HG03103 (cell line): ENCODE measurements around the gene ZBTB6.
"Not testable (repeated sequence)": the region's sequence is repeated elsewhere in the genome, so short reads cannot be mapped to it uniquely, and the experiment has no call there.

Experiments
- ATAC-seq: cut with Tn5 transposase; IDR thresholded peaks from one replicate; pipeline ENCODE4 v1.9.1; 2021; ENCODE audit warnings: low read depth; ENCODE audit not compliant: unreplicated experiment

ZBTB6 gene

DNA sequence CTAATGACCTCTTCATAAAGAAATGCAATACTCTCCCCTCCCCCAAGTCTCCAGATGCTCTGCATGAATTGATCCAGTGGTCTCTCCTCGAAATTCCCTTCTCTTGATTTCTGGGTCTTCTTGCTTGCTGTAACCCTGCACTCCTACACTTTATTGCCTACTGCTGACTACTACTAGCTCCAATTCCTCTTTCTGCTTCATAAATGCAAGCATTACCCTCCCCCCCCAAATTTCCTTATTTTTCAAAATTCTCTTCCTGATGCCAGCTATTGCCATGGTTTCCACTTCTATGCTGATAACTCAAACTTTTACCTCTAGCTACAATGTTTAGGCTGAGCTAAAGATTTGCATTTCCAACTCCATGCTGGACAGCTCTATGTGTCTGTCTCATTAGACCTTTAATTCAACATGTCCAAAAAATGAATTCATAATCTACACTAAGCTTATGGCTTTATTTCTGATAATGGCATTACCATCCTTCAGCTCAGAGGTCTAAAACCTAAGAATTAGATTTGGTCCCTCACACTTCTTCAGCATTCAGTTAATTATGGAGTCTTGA is 16.8 kb upstream of the ZBTB6 start:
- ATAC-seq = no peak

DNA sequence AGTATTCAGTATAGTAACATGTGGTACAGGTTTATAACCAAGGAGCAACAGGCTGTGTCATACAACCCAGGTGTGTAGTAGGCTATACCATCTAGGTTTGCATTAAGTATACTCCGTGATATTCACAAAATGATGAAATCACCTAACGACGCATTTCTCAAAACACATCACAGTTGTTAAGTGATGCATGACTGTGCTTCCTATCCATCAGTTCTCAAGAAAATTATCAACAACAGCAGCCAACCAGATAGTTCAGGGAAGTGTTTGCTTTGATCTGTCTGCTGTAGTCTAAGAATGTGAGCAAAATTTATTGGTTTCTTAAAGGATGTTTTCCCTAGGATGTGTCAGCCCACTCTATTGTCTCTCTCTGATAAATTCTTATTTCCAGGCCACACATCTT is 10.8 kb upstream of the ZBTB6 start:
- no peak for ATAC-seq

DNA sequence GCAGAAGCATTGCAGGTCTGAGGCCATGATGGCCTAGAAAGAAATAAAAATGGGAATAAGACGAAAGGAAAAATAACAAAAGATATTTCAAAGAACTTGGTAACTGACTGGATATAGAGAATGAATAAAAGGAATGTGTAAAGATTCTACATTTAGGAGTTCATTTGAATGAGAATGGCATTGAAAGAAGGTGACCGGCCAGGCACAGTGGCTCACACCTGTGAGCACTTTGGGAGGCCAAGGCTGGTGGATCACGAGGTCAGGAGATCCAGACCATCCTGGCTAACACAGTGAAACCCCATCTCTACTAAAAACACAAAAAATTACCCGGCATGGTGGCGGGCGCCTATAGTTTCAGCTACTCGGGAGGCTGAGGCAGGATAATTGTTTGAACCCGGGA is 9.6 kb upstream of the ZBTB6 start:
- no peak for ATAC-seq

DNA sequence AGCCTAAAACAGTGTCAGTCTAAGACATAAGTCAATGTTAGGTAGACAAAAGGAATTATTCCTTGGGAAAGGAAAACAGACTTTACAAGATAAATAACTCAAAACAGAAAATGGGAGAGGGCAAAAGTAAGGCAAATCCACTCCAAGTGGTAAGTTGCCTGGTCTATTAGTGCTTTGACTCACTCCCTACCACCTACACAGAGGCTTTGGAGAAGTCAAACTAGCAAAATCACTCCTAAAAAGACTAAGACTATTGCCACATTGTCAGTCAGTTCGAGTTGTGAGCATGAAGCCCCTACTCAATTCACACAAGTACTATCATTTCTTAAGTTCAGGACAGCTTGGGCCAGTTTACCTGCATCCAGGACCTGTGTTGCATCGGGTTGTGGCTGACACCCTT is 5.2 kb upstream of the ZBTB6 start:
- no peak for ATAC-seq

DNA sequence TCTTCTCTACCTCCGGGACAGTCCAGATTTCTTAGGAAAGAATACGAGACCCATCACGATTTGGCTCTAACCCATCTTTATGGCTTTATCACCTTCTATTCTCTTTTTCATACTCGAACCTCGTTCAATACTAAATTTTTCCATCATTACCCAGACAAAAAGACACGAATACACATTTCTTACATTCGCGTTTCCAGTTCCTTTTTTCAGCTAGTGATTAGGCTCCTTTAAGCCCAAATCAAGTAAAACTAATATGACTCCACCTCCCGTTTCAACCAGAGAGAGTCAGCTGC is 506 bp downstream of the ZBTB6 start:
- ATAC-seq = no peak

DNA sequence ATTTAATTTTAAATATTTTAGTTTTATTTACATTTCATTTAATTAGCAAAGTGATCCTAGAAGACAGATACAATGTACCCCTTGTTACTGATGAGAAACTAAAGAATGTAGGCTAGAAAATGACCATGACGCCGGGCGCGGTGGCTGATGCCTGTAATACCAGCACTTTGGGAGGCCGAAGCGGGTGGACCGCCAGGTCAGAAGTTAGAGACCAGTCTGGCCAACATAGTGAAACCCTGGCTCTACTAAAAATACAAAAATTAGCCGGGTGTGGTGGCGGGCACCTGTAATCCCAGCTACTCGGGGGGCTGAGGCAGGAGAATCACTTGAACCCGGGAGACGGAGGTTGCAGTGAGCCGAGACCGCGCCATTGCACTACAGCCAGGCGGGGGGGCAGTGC is 7.0 kb downstream of the ZBTB6 start:
- not testable (repeated sequence) for ATAC-seq

DNA sequence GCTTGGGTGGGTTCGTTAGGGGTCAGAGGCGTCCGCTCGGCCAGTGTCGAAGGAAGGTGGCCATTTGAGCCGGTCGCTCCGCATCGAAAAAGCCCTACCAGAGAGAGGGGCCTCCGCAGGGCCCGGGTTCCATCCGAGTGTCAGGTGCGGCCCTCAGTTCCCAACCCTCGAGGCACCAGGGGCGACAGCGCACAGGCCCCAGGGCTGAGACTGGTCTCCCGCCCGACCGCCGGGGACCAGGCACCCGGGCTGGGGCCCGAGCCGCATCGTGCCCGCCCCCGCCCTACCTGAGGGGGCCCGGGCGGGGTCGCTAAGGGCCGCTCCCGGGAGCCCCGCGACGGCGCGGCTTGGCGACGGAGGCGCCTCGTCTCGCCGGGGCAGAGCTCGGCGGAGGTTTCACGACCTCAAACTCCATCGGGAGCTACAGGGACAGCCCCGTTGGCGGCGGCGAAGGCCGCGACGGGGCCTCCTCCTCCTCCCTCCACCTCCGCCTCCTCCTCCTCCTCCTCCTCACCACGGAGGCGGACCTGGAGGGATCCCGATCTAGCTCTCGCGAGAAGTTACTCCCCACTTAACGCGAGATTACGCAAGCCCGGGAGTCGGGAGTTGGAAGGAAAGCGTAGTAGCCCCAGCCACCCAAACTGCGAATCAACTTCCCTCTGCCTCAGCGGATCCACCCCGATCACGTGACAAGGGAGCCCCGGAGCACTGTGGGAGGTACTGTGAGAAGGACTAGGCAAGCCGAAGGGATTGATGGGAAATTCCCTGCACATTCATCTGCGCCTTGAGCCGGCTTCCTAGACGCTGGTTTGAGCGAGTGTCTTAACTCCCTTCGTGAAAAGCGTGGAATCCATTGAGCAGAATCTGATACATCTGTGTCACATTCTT is 8.1 kb downstream of the ZBTB6 start, which contains the start of gene RC3H2:
TSS of gene RC3H2 (minus strand) at position 537 of the 888 bp plus-strand sequence. CDS start 7,850 bp downstream, outside the sequence.
- ATAC-seq = peak; percentile 85

DNA sequence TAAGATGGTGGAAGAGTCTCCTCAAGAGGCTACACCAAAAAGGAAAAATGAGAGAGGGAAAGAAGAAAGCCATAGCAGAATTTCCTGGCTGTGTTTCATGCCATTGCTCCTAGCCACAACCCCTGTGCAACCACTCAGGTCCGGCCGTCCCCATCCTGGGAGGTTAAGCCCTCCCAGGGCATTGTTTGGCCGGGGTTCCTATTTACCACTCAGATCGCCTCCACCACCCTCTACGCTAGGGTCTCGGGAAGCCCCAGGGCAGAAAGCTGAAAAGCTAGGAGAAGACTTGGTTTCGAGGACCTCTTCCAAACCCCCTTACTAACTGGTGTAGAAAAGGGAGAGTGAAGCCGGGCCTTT is 8.7 kb downstream of the ZBTB6 start:
- ATAC-seq = peak; percentile 26

DNA sequence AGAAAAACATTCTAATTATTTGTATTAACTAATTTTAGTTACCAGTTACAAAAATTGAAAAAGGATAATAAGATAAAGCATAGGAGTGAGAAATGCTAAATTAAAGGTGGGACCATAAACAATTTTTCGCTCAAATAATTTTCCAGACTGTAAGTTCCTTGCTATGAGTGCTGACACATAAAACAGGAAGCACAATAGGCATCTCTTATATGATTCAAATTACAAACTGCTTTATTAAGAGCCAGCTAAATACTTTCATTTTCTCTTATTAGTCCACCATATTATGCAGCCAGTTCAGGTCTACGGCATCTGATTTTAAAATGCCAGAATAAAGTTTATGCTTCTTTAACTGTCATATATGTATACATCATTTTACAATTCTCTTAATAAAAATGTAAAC is 12.3 kb downstream of the ZBTB6 start:
- no peak for ATAC-seq

DNA sequence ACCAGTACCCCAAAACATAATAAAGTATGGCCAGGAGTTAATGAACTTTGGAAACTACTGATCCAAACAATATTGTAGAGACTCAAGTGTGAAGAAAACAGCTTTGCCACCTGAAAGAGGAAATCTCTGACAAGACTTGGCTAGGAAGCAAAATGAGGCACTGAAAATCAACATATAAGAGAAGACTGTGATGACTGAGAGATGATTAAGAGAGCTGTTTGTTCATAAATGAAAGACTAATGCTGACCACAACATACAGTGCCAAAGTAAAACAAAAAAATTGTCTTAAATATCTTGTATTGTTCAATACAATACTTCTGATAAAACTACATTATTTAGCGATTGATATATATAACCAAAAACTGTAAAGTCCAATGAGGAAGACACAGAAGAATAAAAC is 15.2 kb downstream of the ZBTB6 start:
- no peak for ATAC-seq

DNA sequence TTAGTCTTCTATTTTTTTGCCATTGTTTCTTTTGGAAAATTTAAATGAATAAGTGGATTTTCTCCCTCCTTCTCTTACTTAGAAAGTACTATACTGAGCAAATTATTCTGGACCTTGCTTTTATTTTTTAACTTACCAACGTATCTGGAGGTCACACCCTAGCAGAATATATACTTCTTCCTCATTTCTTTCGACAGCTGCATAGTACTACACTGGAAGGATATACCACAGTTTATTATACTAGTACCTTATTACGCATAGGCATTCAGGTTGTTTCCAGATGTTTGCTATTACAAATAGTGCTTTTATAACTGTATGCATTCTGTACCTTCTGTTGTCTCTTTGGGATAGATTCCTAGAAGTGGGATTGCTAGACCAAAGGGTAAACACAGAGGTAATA is 24.6 kb downstream of the ZBTB6 start:
- no peak for ATAC-seq

DNA sequence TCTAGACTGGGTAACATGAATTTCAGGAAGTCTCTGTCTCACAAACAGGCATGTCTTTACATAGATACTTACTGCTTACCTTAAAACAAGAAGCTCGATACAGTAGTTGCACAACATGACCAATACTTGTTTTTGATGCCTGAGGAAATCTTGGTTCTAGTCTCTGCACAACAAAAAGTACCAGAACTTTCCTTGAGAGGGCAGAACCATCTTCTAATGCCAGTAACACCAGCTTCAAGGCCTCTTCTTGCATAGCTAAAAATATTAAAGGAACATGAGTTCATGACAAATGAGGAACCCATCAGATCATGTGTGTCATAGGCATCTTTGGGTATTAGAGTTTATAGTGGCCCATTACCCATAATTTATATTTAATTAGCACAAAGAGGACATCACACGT is 30.0 kb downstream of the ZBTB6 start:
- no peak for ATAC-seq

DNA sequence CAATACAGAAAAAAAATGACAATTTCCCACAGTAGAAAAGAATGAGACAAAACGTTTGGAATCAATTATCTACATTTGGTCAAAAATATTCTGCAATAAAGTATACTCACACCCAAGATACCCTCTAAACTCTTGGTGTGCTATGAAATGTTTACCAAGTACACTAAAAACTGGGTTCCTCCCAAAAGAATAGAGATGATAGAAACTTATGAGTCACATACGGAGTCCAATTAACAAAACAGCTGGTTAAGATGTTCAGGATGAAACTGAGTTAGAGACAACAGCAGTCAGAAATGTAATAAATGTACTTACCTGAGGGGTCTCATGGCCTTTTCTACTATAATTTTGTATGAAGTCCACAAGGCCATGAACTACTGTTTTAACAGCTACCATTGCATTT is 33.7 kb downstream of the ZBTB6 start:
- no peak for ATAC-seq

DNA sequence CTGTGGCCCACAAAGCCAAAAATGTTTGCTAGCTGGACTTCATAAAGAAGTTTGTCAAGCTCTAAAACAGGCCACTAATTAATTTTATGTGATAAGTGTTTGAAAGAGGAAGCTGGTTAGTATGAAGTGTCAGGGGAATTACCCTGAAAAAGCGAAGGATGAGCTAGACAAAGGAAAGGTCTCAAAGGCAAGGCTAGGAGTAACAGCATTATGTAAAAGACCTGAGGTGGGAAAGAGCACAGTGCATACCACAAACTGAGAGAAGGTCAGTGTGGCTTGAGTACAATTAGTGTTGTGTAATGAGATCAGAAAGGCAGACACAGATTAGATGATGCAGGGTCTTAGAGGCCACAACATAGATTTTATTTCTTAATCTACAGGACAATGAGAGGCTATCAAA is 37.6 kb downstream of the ZBTB6 start:
- ATAC-seq = no peak

DNA sequence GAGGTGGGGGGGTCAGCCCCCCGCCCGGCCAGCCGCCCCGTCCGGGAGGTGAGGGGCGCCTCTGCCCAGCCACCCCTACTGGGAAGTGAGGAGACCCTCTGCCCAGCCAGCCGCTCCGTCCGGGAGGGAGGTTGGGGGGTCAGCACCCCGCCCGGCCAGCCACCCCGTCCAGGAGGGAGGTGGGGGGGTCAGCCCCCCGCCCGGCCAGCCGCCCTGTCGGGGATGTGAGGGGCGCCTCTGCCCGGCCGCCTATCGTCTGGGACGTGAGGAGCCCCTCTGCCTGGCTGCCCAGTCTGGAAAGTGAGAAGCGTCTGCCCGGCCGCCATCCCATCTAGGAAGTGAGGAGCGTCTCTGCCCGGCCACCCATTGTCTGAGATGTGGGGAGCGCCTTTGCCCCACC is 45.8 kb downstream of the ZBTB6 start:
- ATAC-seq = not testable (repeated sequence)

DNA sequence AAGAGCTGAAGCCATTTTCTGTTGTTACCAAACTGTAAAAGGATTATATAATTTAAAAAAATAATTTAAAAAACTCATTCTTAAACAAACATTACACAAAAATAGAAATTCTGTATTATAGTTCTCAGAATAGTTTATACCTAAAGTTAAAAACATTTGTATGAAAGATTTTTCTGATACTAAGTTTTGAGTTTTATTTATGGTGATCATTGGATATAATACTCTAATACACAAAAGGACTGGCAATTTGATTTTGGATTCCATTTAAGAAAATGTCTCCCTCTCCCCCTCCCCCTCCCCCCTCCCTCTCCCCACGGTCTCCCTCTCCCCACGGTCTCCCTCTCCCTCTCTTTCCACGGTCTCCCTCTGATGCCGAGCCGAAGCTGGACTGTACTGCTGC is 47.0 kb downstream of the ZBTB6 start:
- ATAC-seq = no peak

DNA sequence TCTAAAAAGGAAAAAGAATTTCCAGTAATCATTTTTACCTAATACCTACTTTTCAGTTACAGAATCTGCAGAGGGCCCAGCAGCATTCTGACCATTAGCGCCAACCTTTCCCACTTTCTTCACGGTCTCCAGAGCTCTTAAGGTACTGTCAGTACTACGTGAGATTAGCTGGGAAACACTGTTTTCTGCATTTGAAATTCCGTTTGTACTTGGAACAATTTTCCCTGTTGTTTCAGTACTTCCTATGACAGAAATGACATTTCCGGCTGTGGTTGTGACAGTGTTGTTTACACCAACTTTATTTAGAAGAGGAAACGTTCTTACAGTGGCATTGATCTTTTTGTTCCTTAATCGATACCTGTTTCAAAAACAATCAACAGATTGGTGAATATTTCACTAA is 47.8 kb downstream of the ZBTB6 start:
- ATAC-seq = no peak

DNA sequence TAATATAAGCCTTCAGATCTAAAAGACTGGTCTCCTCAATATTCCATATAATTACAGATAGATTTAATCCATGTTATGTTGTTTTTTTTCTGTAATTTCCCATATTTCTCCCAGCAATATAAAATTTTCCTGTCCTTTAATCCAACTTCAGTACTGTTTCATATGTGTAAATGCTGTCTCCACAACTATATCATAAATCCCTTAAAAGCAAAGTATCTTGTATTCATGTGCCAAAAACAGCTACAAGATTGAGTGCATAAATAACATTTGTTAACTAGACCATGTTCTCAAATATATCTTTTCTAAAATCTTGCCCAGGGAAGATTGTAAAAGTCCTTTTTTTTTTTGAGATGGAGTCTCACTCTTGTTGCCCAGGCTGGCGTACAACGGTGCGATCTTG is 49.7 kb downstream of the ZBTB6 start:
- no peak for ATAC-seq

DNA sequence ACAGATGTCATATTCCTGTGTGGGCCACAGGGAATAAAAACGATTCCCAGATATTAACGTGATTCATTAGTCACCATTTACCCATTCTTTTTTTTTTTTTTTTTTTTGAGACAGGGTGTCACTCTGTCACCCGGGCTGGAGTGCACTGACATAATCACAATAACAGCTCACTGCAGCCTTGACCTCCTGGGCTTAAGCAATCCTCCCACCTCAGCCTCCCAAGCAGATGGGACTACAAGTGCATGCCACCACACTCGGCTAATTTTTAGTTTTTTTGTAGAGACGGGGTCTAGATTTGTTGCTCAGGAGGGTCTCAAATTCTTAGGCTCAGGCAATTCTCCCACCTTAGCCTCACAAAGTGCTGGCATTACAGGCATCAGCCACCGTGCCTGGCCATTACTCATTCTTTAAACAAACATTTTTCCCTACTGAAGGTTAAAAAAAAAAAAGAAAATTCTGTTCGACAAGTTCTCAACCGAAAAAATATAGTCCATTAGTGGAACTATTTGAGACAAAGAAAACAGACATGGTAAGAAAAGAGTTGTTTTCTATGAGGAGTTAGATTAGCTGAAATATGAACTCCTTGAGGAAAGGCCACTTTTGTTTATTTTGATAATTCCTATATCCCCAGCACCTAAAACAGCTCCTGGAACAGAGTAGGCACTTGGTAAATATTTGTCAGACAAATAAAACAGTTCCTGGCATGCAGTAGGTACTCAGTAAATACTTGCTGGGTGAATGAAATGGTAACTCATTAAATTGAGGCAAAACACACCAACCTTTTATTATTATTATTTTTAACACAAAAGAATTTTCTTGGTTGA is 52.6 kb downstream of the ZBTB6 start:
- ATAC-seq = no peak
